ENCODE data around the gene RNF215.

Gene RNF215

DNA sequence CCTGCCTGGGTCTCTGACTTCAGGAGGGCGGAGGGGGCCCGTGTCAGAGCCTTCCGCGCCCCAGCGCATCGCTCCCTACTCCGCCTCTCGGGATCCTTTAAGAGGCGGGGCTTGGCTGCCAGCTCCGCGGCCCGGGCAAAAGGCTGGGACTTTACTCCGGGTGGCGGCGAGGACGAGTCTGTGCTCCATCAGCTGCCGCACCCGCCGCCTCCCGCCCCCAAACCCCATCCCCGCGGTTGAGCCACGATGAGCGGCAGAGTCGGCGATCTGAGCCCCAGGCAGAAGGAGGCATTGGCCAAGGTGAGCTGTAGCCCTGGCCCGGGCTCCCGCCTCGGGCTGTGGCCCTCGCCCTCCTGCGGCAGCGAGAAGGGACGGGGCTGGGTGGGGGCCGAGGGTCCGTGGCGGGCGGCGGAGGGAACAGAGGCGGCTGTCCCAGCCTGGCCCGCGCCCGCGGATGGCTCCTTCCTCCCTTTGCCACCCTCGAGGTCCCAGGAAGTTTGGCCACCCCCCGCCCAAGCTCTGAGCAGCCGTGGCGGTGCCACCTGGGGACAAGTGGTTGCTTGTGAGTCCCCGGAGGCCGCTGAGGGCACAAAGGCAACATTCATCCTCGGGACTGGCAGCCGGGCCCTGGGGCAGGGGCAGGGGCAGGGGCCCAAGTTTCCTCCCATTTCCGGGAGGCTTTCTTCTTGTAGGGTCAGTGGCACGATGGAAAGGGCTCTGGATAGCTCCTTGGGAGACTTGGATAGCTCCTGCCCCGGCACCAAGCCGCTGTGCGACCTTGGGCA lies 9.9 kb upstream of the RNF215 start, which contains the start of gene SEC14L2:
Gene SEC14L2 (plus strand): TSS at position 148 of the 785 bp plus-strand sequence. CDS start 99 bp downstream, at position 247.
- TF ChIP-seq, protein P1, sequence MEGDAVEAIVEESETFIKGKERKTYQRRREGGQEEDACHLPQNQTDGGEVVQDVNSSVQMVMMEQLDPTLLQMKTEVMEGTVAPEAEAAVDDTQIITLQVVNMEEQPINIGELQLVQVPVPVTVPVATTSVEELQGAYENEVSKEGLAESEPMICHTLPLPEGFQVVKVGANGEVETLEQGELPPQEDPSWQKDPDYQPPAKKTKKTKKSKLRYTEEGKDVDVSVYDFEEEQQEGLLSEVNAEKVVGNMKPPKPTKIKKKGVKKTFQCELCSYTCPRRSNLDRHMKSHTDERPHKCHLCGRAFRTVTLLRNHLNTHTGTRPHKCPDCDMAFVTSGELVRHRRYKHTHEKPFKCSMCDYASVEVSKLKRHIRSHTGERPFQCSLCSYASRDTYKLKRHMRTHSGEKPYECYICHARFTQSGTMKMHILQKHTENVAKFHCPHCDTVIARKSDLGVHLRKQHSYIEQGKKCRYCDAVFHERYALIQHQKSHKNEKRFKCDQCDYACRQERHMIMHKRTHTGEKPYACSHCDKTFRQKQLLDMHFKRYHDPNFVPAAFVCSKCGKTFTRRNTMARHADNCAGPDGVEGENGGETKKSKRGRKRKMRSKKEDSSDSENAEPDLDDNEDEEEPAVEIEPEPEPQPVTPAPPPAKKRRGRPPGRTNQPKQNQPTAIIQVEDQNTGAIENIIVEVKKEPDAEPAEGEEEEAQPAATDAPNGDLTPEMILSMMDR (IDR thresholded peaks at IDR 0.05; ENCODE audit: low read depth, low read length), result no peak
- H3K4me3 ChIP-seq (replicated peaks in 1 of 2; ENCODE audit: low read depth in 2 of 2, low read length in 2 of 2), result peak within 1 kb of the TSS; percentile 83 to 90
- peak; percentile 59 to 61 for DNase-seq (ENCODE audit: low read depth in 2 of 2)

DNA sequence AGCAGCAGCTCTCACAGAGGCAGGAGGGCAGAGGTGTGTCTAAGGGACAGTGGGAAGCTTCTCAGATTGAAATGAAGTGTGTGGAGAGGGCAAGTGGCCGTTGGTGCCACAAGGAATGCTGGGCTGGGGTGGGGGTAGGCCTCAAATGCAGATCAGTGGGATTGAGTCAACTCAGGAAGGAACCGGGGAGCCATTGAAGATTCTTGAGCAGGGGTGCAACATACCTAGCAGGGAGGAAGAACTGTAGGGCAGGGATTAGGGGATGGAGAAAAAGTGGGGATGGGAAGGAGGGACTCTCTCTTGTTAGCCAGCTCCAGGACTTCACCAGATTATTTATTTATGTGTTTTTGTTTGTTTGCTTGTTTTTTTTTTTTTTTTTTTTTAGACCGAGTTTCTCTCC lies 6.7 kb upstream of the RNF215 start:
- no peak overlapping the region for H3K4me3 ChIP-seq (replicated peaks in 1 of 2; ENCODE audit: low read depth in 2 of 2, low read length in 2 of 2)
- no peak for DNase-seq (ENCODE audit: low read depth in 2 of 2)
- TF ChIP-seq, protein P1 (IDR thresholded peaks at IDR 0.05; ENCODE audit: low read depth, low read length), result no peak

DNA sequence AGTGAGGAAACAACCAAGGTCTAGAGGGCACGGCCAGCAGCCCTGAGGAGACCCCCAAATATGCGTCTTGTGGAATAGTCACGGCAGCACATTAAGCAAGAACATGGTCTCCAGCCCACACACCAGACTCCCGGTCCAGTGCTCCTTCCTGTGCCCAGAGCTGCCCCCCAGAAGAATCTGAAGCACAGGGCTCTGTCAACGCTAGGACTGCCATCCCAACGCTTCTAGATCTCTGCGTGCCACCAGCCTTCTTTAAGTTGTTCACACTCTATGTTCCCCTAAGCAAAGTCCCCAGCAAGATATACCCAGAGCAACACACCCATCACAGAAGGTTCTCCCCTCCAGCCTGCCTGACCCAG lies 6.1 kb upstream of the RNF215 start:
- H3K4me3 ChIP-seq (replicated peaks in 1 of 2; ENCODE audit: low read depth in 2 of 2, low read length in 2 of 2), result no peak overlapping the region
- TF ChIP-seq, protein P1 (IDR thresholded peaks at IDR 0.05; ENCODE audit: low read depth, low read length), result no peak
- DNase-seq (ENCODE audit: low read depth in 2 of 2), result no peak

DNA sequence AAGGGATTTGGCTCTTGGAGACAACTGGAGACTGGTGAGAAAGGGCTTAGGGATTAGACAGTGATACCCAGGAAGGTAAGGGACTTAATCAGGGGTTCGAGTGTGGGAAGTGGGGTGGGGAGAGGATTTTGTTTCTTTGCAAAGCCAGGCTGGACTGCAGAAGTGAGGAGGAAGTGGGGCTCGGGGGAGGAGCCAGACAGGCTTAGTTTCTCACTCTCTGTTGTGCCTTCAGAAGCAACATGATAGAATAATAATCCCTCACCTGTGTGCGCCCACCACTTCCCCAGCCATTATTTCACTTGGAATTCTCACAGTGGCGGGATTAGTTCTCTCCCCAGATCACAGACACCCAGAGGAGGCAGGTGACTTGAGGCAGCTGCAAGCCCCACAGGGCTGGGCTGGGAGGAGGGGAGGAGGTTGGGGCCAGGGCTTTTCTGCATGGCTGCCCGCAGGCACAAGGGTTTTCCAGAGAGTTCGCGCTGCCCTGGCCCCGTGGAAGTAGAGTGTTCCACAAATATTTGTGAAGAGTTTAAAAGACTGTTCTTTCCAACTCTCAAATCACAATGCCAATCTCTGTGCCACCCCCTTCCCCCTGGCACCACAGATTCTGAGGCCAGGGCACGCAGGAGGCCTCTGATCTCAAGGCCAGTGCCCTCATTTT lies 5.6 kb upstream of the RNF215 start:
- TF ChIP-seq, protein P1 (IDR thresholded peaks at IDR 0.05; ENCODE audit: low read depth, low read length), result no peak
- no peak overlapping the region for H3K4me3 ChIP-seq (replicated peaks in 1 of 2; ENCODE audit: low read depth in 2 of 2, low read length in 2 of 2)
- no peak for DNase-seq (ENCODE audit: low read depth in 2 of 2)

DNA sequence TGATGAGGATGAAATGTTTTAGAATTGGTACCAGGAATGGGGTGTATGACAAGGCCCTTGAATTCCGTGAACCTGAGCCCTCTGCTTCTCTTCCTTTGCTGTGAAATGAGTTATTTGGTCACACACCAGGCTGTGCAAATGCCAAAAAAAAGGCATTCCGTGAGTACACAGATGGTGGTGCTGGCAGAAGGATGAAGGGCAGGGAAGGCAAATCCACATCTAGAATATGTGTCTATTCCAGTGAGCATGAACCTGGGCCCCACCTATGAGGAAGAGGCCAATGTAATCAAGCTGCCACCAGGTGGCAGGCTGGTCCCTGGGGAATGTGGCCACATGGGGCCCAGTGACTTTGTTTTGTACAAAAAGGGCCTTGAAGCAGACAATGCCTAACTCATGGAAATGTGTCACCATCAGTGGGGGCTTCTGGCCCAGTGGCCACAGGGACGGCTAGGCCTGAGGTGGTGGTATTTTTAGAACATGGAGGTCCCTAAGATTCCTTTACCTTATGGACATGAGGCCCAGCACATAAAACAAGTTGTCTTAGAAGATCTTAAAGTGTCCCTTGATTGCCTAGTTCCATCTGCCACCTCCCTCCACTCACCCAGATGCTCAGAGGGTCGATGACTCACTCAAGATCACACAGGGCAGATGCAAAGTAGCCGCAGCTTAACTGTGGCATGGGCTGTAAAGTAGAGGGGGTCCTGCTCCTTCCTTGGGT lies 3.9 kb upstream of the RNF215 start:
- no peak overlapping the region for H3K4me3 ChIP-seq (replicated peaks in 1 of 2; ENCODE audit: low read depth in 2 of 2, low read length in 2 of 2)
- DNase-seq (ENCODE audit: low read depth in 2 of 2), result peak; percentile 70 to 78
- TF ChIP-seq, protein P1 (IDR thresholded peaks at IDR 0.05; ENCODE audit: low read depth, low read length), result peak; percentile 72

DNA sequence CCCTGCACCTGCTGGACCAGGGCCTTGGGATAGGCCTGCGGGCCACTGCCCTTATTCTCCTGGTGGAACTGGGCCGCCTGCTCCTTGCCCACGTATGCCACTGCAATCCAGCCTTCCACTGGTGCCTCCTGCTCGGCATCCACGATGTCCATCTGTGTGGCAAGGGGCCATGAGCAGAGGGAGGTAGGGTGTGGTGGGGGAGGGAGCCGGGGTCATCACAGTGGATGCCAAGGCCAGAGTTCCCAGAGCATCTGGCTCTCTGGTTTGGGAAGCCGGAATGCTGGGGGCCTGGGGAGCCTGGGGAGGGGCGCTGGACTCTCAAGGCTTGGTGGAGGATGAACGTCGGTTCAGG lies 627 bp downstream of the RNF215 start:
- peak overlapping the region; percentile 62 to 74 for H3K4me3 ChIP-seq (replicated peaks in 1 of 2; ENCODE audit: low read depth in 2 of 2, low read length in 2 of 2)
- TF ChIP-seq, protein P1 (IDR thresholded peaks at IDR 0.05; ENCODE audit: low read depth, low read length), result no peak
- DNase-seq (ENCODE audit: low read depth in 2 of 2), result no peak

Measured in cardiac fibroblast (primary cell).